B cell (primary cell): ENCODE measurements around the gene ERGIC1. TPM values are rescaled to one million over a fixed set of nuclear protein-coding genes. Genes with fewer than 3 reads are reported as not detected.
A peak's percentile ranks its signal among the peaks of the same experiment; 100 is the strongest.

Experiments
- ATAC-seq: fragments of 200-7000 bp; cut with Tn5 transposase; one replicate; pipeline ENCODE4 v1.10.0; 2021; ENCODE audit warnings: low read depth, mild to moderate bottlenecking, moderate number of reproducible peaks, moderate library complexity
- CTCF ChIA-PET: fragments of 350-600 bp; sonication (Branson Sonifier 250); formaldehyde crosslinking; loops from one replicate; lab custom pipeline; 2021; ENCODE audit warnings: antibody characterized with exemption, inconsistent platforms; lab: Charles Lee
- POLR2A ChIA-PET: fragments of 350-600 bp; sonication (Branson Sonifier 250); formaldehyde crosslinking; loops from one replicate; lab custom pipeline; 2021; ENCODE audit warnings: antibody characterized with exemption; lab: Charles Lee
- DNase-seq: peaks from one replicate; pipeline ENCODE4 v3.0.0; 2013
- H2AFZ ChIP-seq: 2 replicates; pipeline ENCODE4 v1.6.1; 2012; ENCODE audit warnings: mild to moderate bottlenecking, low read depth, low read length; ENCODE audit not compliant: insufficient read depth, poor library complexity, severe bottlenecking
- H3K27ac ChIP-seq, 2 donors: 1 replicate in 1 of 2; 2 replicates in 1 of 2; pipeline ENCODE4 v1.5.1; 2012 to 2013; ENCODE audit warnings: low read length in 2 of 2, mild to moderate bottlenecking in 2 of 2, moderate library complexity in 1 of 2
- H3K27me3 ChIP-seq, 4 experiments: fragments of 200-600 bp in 1 of 4; sonication (generic) in 1 of 4; replicated peaks in 1 of 4; 1 replicate in 2 of 4; 2 replicates in 2 of 4; pipeline versions ENCODE4 v1.6.1 to v1.7.0; 2013 to 2016; ENCODE audit warnings: low read length in 3 of 4, mild to moderate bottlenecking in 2 of 4, mixed read lengths in 1 of 4, moderate library complexity in 1 of 4; ENCODE audit not compliant: insufficient read depth in 4 of 4, control insufficient read depth in 3 of 4; ENCODE audit errors: control extremely low read depth in 1 of 4
- H3K36me3 ChIP-seq, 2 experiments: replicated peaks in 1 of 2; 1 replicate in 1 of 2; 2 replicates in 1 of 2; pipeline versions ENCODE4 v1.6.1 to v1.7.1; 2013; ENCODE audit warnings: low read length in 1 of 2; ENCODE audit not compliant: insufficient read depth in 2 of 2, control insufficient read depth in 1 of 2; ENCODE audit errors: control extremely low read depth in 1 of 2, extremely low read depth in 1 of 2
- H3K4me1 ChIP-seq, 2 donors: fragments of 200-600 bp in 1 of 2; sonication (generic) in 1 of 2; 1 replicate in 1 of 2; 2 replicates in 1 of 2; pipeline versions ENCODE4 v1.5.1 to v1.6.1; 2013 to 2017; ENCODE audit warnings: low read length in 2 of 2; ENCODE audit not compliant: control insufficient read depth in 2 of 2, insufficient read depth in 2 of 2
- H3K4me2 ChIP-seq: replicated peaks from 2 replicates; pipeline ENCODE3; 2012; ENCODE audit warnings: mild to moderate bottlenecking, low read depth, low read length; ENCODE audit not compliant: poor library complexity, severe bottlenecking
- H3K4me3 ChIP-seq, 5 experiments: fragments of 200-600 bp in 1 of 5; sonication (generic) in 1 of 5; 1 replicate in 3 of 5; 2 replicates in 2 of 5; pipeline versions ENCODE4 v1.5.1 to v1.7.0; 2011 to 2016; ENCODE audit warnings: low read length in 4 of 5, mild to moderate bottlenecking in 4 of 5, low read depth in 2 of 5, control low read depth in 1 of 5, moderate library complexity in 1 of 5; ENCODE audit not compliant: insufficient read depth in 1 of 5; ENCODE audit errors: control extremely low read depth in 1 of 5, extremely low read depth in 1 of 5
- H3K79me2 ChIP-seq: fragments of 200-600 bp; sonication (generic); one replicate; pipeline ENCODE4 v1.6.0; 2016; ENCODE audit warnings: low read length; ENCODE audit not compliant: control insufficient read depth, insufficient read depth
- H3K9ac ChIP-seq: fragments of 200-600 bp; sonication (generic); 2 replicates; pipeline ENCODE4 v1.6.1; 2017; ENCODE audit warnings: mild to moderate bottlenecking, low read length, moderate library complexity
- H3K9me3 ChIP-seq, 3 donors: one replicate each; pipeline versions ENCODE4 v1.6.1 to v1.7.1; 2013; ENCODE audit warnings: low read length in 2 of 3; ENCODE audit not compliant: control insufficient read depth in 2 of 3, insufficient read depth in 1 of 3; ENCODE audit errors: control extremely low read depth in 1 of 3
- H4K20me1 ChIP-seq: 2 replicates; pipeline ENCODE4 v1.6.0; 2012; ENCODE audit warnings: mild to moderate bottlenecking, low read length; ENCODE audit not compliant: insufficient read depth, control insufficient read depth, poor library complexity, severe bottlenecking
- H3K27ac Mint-ChIP-seq: one replicate; pipeline ENCODE4 v1.8.0; 2021; ENCODE audit warnings: mixed read lengths
- H3K27me3 Mint-ChIP-seq: one replicate; pipeline ENCODE4 v1.8.0; 2021; ENCODE audit warnings: mixed read lengths
- H3K4me1 Mint-ChIP-seq: one replicate; pipeline ENCODE4 v1.8.0; 2021; ENCODE audit warnings: mixed read lengths
- H3K4me3 Mint-ChIP-seq: one replicate; pipeline ENCODE4 v1.8.0; 2021; ENCODE audit warnings: mixed read lengths
- H3K9me3 Mint-ChIP-seq: one replicate; pipeline ENCODE4 v1.8.0; 2022; ENCODE audit warnings: mixed read lengths; ENCODE audit not compliant: insufficient read depth
- EZH2 ChIP-seq: IDR thresholded peaks from 2 replicates; pipeline ENCODE4 v1.6.1; 2012; ENCODE audit warnings: borderline replicate concordance, low read depth, mild to moderate bottlenecking, moderate library complexity, low read length; ENCODE audit not compliant: insufficient read depth, poor library complexity, severe bottlenecking
- WGBS: methylation state at CpG from one replicate; pipeline ENCODE4 v1.1.5; 2013; ENCODE audit warnings: missing lambda C conversion rate; ENCODE audit not compliant: insufficient coverage; 5-methylcytosine and 5-hydroxymethylcytosine counted together
- intact Hi-C: fragments of 100-400 bp; cut with micrococcal nuclease; formaldehyde crosslinking; loops from one replicate; pipeline ENCODE4 v1.10.0; 2022
- polyA plus RNA-seq: library from polyadenylated mRNA; depleted of rRNA; stranded (reverse); fragments of >200 nt; gene quantifications from 2 replicates; pipeline ENCODE4 v1.2.3, GENCODE V29; 2012
- total RNA-seq, 2 donors: library from RNA; stranded (reverse); fragments of 120-200 nt in 1 of 2; gene quantifications; 1 replicate in 1 of 2; 2 replicates in 1 of 2; pipeline versions ENCODE4 v1.2.3 to v1.2.4, GENCODE V29; 2013 to 2022
- TF ChIP-seq, protein P1 (sequence below): fragments of 200-600 bp; IDR thresholded peaks from one replicate; pipeline ENCODE4 v1.8.0; 2022; ENCODE audit warnings: antibody characterized with exemption, mild to moderate bottlenecking

The ERGIC1 gene
- total and polyA plus RNA-seq, 2 donors (not counting 1 experiment from before 2014, with no cell fraction given), result 86.3 to 140 TPM

DNA sequence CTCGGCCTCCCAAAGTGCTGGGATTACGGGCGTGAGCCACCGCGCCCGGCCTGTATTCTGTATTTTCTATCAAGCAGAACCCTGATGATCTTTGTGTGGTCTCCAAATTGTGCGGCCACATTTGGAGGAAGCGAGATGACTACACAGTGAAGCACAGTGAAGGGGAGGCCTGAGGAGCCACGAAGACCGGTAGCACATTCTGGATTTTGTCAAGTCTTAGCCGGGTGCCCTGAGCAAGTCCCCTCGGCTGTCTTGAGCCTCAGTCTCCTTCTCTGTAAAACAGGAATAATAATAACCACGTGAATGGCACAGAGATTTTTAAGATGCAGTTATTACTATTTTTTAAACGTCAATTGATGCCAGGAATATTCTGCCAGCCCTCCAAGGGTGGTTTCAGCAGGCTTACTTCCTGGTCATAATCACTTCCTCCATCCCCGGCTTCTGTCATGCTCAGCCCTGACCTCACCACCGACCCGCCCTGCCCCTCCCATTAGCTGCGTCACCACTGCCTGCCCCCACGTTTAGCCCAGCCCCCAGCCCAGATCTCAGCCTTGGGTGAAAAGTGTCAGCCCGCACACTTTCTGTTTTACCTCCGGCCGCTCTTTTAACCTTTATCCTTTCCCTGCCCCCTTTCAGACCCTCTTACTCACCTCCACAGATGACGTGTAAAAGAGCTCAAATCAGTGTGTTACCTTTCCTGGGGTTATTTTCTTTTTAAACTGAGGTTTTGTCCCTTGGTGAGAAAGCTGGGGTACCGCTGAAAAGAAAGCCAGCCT lies 27.0 kb upstream of the ERGIC1 start:
- Histone ChIP-seq H3K9me3 (peaks cover 0 to 4% (median 0%) of the 10 kb centered on the region in 3 donors), H3K4me2 (peak overlapping the region; percentile 76), H3K4me1 (peaks cover 8 to 12% of the 10 kb centered on the region in 2 donors), H3K79me2 (no peaks in the 10 kb centered on the region), H3K27me3 (no peaks in the 10 kb centered on the region), H4K20me1 (no peaks in the 10 kb centered on the region), H2AFZ (peak overlapping the region; percentile 31), H3K4me3 (peak overlapping the region; percentile 57 to 70 (median 62)), H3K36me3 (no peaks in the 10 kb centered on the region), H3K27ac (peak overlapping the region; percentile 94 to 95), H3K9ac (peak overlapping the region; percentile 72)
- ATAC-seq, result peak; percentile 100
- POLR2A ChIA-PET, result interaction anchor here (0.8 to 2.7 kb wide), 8 partner anchors 23 to 45 kb away, joined by 3 to 29 read pairs (median 6); partner anchors contain the start of gene DUSP1
- Mint-ChIP-seq H3K9me3 (no peaks in the 10 kb centered on the region), H3K27ac (peak overlapping the region; percentile 92), H3K4me3 (peak overlapping the region; percentile 84), H3K27me3 (no peaks in the 10 kb centered on the region), H3K4me1 (peaks cover 13% of the 10 kb centered on the region)
- TF ChIP-seq EZH2, result no peak
- TF ChIP-seq, protein P1, sequence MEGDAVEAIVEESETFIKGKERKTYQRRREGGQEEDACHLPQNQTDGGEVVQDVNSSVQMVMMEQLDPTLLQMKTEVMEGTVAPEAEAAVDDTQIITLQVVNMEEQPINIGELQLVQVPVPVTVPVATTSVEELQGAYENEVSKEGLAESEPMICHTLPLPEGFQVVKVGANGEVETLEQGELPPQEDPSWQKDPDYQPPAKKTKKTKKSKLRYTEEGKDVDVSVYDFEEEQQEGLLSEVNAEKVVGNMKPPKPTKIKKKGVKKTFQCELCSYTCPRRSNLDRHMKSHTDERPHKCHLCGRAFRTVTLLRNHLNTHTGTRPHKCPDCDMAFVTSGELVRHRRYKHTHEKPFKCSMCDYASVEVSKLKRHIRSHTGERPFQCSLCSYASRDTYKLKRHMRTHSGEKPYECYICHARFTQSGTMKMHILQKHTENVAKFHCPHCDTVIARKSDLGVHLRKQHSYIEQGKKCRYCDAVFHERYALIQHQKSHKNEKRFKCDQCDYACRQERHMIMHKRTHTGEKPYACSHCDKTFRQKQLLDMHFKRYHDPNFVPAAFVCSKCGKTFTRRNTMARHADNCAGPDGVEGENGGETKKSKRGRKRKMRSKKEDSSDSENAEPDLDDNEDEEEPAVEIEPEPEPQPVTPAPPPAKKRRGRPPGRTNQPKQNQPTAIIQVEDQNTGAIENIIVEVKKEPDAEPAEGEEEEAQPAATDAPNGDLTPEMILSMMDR, result no peak
- 51% methylated on average over 18 of the region's 24 CpGs for WGBS
- CTCF ChIA-PET, result interaction anchor here (0.6 to 1.6 kb wide), 9 partner anchors 10 to 335 kb away, joined by 3 to 6 read pairs (median 4); partner anchors contain the start of gene DUSP1
- intact Hi-C loops, result loop anchor here (1.0 kb wide), 7 partner anchors 27 to 176 kb away; partner anchors contain the start of genes ATP6V0E1, ERGIC1 and RPL26L1
- DNase-seq, result peak; percentile 95
